ENCODE results near the gene TNS3. TPM values are rescaled to one million over a fixed set of nuclear protein-coding genes. Genes with fewer than 3 reads are reported as not detected.

TNS3 gene
- total and polyA plus RNA-seq, 9 of the 15 experiments (the other 6 are each of a cell fraction or from before 2014, with no cell fraction given): 0.20 TPM; not detected in 8

GRCh38 chr7:47480576-47481538, 101.1 kb downstream of the TNS3 start (continued):
- TF ChIP-seq NFIC (IDR thresholded peaks at IDR 0.05): no peak
- no peak for TF ChIP-seq FOXJ2 (tag; IDR thresholded peaks at IDR 0.05)
- TF ChIP-seq E2F3 (CRISPR knock-in tag; IDR thresholded peaks at IDR 0.05): no peak
- no peak for TF ChIP-seq TEAD4 (IDR thresholded peaks at IDR 0.05; ENCODE audit: low read length)
- TF ChIP-seq TEAD4 (CRISPR knock-in tag; IDR thresholded peaks at IDR 0.05; ENCODE audit: borderline replicate concordance): no peak
- TF ChIP-seq BCLAF1 (IDR thresholded peaks at IDR 0.05; ENCODE audit: borderline replicate concordance in 1 of 2, control insufficient read depth in 1 of 2, low read depth in 2 of 2, low read length in 1 of 2): no peak
- no peak for TF ChIP-seq HMG20B (CRISPR knock-in tag; IDR thresholded peaks at IDR 0.05)
- TF ChIP-seq, protein P1, sequence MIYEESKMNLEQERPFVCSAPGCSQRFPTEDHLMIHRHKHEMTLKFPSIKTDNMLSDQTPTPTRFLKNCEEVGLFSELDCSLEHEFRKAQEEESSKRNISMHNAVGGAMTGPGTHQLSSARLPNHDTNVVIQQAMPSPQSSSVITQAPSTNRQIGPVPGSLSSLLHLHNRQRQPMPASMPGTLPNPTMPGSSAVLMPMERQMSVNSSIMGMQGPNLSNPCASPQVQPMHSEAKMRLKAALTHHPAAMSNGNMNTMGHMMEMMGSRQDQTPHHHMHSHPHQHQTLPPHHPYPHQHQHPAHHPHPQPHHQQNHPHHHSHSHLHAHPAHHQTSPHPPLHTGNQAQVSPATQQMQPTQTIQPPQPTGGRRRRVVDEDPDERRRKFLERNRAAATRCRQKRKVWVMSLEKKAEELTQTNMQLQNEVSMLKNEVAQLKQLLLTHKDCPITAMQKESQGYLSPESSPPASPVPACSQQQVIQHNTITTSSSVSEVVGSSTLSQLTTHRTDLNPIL (CRISPR knock-in tag; IDR thresholded peaks at IDR 0.05): no peak
- no peak for TF ChIP-seq RBFOX2 (IDR thresholded peaks at IDR 0.05; ENCODE audit: low read depth, low read length)
- TF ChIP-seq MGA (IDR thresholded peaks at IDR 0.05): no peak
